GM21825 (cell line): ENCODE data around the gene SHISA4.
"Not testable (repeated sequence)": the region's sequence is repeated elsewhere in the genome, so short reads cannot be mapped to it uniquely, and the experiment has no call there.

Experiments
- ATAC-seq: cut with Tn5 transposase; IDR thresholded peaks from one replicate; pipeline ENCODE4 v1.9.1; 2021; ENCODE audit warnings: mild to moderate bottlenecking, moderate library complexity; ENCODE audit not compliant: unreplicated experiment

The SHISA4 gene

DNA sequence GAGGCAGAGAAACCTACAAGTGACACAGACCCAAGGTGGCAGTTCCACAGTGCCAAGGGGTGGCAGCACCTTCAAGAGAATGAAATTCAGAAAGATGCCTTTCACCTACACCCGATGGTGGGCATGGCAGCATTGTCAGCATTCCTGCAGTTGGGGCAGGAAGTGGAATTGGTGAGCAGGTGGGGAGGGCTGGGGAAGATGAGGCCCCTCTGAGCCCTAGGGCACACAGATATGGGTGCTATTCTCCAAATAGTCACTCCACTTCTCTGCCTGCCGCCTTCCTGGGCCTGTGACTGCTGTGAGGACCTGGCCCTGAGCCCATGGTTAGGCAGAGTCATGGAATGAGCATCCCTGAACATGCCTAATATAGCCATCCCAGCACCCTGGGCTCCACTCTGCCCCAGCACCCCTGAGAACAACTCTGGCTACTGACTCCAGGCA, 8.3 kb downstream of the SHISA4 start:
- ATAC-seq: no peak

- ATAC-seq: no peak
These were observed 9.7 kb downstream of the SHISA4 start for GRCh38 chr1:201898240-201898894.

GRCh38 chr1:201898992-201899391, 10.3 kb downstream of the SHISA4 start:
- ATAC-seq: no peak

DNA sequence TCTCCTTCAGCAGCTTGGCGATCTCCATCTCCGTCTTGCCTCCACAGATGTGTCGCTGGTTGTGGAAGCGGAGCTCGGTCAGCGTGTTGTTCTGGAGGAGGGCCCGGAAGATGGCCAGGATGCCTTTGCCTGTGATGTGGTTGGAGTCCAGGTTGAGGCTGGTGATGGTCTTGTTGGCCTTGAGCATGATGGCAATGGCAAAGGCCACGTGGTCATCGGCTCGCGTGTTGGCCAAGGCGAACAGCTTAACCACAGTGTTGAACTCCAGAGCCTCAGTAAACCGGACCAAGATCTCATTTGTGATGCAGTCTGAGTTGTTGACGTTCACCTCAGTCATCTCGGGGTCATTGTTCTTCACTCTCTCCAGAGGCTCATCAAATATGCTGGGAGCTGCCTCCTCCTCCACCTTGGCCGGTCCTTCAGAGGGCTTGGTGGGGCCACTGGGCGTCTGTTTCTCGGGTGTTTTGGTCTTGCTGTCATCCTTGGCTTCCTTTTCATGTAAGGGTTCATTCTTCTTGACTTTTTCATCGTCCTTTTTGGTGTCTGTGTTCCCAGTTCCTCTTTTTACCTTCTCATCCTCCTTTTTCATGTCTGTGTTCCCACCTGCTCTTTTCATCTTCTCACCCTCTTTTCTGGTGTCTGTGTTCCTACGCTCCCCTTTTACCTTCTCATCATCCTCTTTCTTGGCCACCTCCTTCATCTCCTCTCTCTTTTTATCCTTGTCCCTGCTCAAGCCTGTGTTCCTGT, 11.2 kb downstream of the SHISA4 start:
- ATAC-seq: no peak

DNA sequence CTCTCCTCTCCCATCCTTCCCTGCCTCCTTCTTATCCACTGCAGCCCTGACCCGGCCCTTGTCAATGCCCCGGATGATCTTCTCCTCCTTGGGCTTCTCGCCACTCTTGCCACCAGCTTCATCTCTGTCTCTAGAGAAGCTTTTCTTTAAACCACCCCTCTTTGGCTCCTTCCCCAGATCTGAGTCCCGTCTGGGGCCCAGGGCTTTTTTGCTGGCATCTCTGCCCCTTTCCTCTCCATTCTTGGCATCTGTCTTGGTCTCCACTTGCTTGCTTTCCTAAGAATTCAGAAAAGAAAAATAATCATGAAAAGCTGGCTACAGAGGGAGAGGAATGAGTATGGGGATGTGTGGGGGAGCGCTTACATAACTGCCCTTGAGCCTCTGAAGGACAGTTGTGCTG, 11.8 kb downstream of the SHISA4 start:
- ATAC-seq: no peak

DNA sequence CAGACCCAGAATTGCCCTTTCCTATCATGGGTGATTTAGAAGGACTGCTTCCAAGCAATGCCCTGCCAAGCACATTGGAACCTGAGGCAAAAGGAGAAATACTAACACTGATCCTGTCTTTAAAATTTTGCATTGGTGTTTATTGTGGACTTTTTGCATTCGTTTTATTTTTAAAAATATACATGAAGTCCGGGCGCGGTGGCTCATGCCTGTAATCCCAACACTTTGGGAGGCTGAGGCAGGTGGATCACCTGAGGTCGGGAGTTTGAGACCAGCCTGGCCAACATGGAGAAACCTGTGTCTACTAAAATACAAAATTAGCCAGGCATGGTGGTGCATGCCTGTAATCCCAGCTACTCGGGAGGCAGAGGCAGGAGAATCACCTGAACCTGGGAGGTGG, 12.3 kb downstream of the SHISA4 start:
- not testable (repeated sequence) for ATAC-seq

- ATAC-seq: no peak
These were observed 13.5 kb downstream of the SHISA4 start for GRCh38 chr1:201902198-201902597.

DNA sequence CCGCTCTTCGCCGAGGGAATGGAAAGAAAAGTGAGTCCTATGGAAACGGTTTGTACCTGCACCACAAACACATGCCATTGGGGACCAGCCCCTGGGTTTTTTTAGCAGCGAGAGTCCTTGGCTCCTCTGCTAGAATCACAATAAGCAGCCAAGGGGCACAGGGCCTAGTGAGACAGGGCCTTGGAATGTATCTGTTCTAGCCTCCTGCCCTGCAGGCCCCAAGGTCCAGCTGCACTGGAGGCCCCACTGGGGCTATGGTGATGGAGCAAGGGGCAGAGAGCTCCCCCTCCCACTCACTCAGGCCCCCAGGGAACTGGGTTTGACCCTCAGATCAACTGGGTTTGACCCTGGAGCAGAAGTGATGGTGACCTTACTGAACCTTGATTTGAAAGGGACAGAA, 14.4 kb downstream of the SHISA4 start:
- ATAC-seq: no peak

- ATAC-seq: no peak
These were observed 15.9 kb downstream of the SHISA4 start for GRCh38 chr1:201904579-201904978.

GRCh38 chr1:201905234-201905890, 16.7 kb downstream of the SHISA4 start:
- no peak for ATAC-seq

DNA sequence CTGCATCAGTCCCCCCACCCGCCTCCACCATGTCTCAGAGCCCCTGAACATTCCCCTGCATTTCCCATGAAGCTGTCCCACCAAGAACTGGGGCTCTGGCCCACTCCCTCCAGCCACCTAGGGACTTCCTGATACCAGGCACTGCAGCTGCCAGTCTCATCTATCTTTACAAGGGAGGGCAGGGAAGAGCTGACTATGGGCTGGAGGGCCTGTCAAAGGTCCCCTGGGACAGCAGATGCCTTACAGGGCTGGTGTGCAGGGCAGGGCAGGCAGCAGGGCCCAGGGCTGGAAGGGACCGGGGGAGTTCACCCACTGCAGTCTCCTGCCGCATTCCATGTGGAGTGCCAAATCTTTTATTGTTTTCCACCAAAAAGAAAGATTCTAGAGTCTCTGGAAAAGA, 17.6 kb downstream of the SHISA4 start:
- no peak for ATAC-seq

- no peak for ATAC-seq
These were observed 18.9 kb downstream of the SHISA4 start for GRCh38 chr1:201907621-201908020.

GRCh38 chr1:201911826-201912571, 23.3 kb downstream of the SHISA4 start:
- ATAC-seq: no peak

- ATAC-seq: no peak
These were observed 24.1 kb downstream of the SHISA4 start for GRCh38 chr1:201912832-201913231.

- no peak for ATAC-seq
These were observed 25.9 kb downstream of the SHISA4 start for GRCh38 chr1:201914456-201915235.

- no peak for ATAC-seq
These were observed 28.1 kb downstream of the SHISA4 start for GRCh38 chr1:201916649-201917249.

DNA sequence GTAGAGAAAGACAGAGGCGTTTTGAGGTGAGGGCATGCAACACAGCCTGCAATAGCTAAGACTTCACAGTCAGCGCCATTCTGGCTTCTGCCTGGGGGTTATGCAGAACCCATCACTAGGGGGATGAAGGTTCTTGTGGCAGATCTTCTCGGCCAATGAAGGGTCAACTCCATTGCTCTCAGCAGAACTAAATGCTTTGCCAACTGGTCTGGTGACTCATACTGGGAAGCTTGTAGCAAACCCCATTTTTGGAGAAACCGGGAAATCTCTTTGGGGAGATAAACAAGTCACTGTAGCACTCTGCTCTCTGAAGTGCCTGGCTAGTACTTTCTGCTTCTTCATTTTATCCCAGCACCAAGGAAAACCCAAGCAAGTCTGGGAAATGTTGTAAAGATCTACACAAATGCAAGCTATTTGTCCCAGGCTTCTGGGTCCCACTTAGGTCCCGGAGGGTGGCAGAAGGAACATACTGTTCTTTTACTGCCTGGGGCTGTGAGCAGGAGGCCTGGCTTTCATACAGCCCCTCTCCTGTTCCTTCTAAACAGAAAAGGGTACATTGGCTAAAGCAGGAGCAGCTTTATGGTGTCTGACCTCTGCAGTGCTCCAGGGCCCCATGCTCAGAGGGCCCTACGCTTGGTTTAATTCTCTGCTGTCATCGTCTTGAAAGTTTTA, 28.8 kb downstream of the SHISA4 start:
- ATAC-seq: no peak

DNA sequence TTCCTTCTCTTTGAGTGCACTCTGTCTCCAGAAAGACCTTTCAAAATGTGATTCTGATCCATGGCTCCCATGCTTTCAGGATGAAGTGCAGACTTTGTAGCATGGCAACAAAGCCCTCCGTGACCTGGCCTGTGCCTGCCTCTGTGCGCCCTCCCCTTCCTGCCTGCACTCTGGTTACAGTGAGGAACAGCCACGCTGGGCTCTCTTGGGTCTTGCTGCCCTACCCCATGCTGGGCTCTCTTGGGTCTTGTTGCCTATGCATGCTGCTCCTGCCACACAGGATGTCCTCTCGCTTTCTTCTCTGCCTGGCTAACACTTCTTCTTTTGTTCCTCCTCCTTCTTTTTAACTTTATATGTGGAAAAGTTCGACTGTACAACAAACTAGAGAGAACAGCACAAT, 29.6 kb downstream of the SHISA4 start:
- ATAC-seq: no peak

DNA sequence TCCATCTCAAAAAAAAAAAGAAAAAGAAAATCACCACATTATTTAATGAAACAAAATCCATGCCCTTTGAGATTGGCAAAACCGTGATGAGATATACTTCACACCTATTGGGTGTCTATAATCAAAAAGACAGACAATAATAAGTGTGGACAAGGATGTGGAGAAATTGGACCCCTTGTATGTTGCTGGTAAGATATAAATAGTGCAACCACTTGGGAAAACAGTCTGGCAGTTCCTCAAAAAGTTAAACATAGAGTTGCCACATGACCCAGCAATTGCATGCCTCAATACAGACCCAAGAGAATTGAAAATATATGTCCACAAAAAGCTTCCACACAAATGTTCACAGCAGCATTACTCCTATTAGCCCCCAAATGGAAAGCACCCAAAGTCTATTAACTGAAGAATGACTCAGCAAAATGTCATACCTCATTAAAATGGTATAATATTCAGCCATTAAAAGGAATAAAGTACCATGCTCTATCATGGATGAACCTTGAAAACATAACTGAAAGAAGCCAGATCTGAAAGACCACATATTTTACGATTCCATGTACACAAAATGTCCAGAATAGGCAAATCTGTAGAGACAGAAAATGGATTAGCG, 33.4 kb downstream of the SHISA4 start:
- ATAC-seq: no peak
